Type B pancreatic cell (in vitro differentiated cells): ENCODE measurements around the gene OSBPL1A. TPM values are rescaled to one million over a fixed set of nuclear protein-coding genes. Genes with fewer than 3 reads are reported as not detected.

Experiments used
- DNase-seq: peaks from one replicate; pipeline ENCODE4 v3.0.0; 2021; ENCODE audit warnings: mixed read lengths; ENCODE audit not compliant: unreplicated experiment; ENCODE audit errors: extremely low spot score
- H3K27ac Mint-ChIP-seq: 2 replicates; pipeline ENCODE4 v1.8.0; 2021; ENCODE audit warnings: mild to moderate bottlenecking, mixed read lengths
- H3K27me3 Mint-ChIP-seq: 2 replicates; pipeline ENCODE4 v1.8.0; 2021; ENCODE audit warnings: mixed read lengths
- H3K36me3 Mint-ChIP-seq: 2 replicates; pipeline ENCODE4 v1.8.0; 2021; ENCODE audit warnings: mixed read lengths
- H3K4me1 Mint-ChIP-seq: one replicate; pipeline ENCODE4 v1.8.0; 2021; ENCODE audit warnings: mixed read lengths; ENCODE audit not compliant: unreplicated experiment
- H3K4me3 Mint-ChIP-seq: 2 replicates; pipeline ENCODE4 v1.8.0; 2021; ENCODE audit warnings: mild to moderate bottlenecking, mixed read lengths
- H3K9me3 Mint-ChIP-seq: 2 replicates; pipeline ENCODE4 v1.8.0; 2021; ENCODE audit warnings: mixed read lengths
- total RNA-seq: library from RNA; stranded (reverse); gene quantifications from 2 replicates; pipeline ENCODE4 v1.2.1, GENCODE V29; 2021; ENCODE audit warnings: low replicate concordance
- TF ChIP-seq, protein P1 (sequence below): fragments of 200-600 bp; sonication (generic); conservative IDR thresholded peaks from 2 replicates; pipeline ENCODE4 v1.5.0; 2021; ENCODE audit warnings: antibody characterized with exemption, mild to moderate bottlenecking

OSBPL1A gene
- total RNA-seq, 1 donor from 2014 or later: 42.7 TPM

DNA sequence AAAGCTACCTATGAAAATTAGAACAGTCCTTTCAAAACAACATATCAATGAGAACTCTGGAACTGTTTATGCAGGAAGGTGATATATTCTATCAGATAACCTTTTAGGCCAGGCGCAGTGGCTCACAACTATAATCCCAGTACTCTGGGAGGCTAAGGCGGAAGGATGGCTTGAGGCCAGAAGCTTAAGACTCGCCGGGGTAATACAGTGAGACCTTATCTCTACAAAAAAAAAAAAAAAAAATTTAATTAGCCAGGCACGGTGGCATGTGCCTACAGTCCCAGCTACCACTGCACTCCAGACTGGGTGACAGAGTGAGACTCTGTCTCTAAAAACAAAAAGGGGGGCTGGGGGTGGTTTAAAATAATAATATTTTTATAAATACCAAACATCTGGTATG lies 77.9 kb downstream of the OSBPL1A start:
- Mint-ChIP-seq H3K4me3 (no peak overlapping the region), H3K4me1 (no peaks in the 10 kb centered on the region), H3K9me3 (no peaks in the 10 kb centered on the region), H3K27me3 (no peaks in the 10 kb centered on the region), H3K36me3 (no peaks in the 10 kb centered on the region), H3K27ac (no peak overlapping the region)
- TF ChIP-seq, protein P1, sequence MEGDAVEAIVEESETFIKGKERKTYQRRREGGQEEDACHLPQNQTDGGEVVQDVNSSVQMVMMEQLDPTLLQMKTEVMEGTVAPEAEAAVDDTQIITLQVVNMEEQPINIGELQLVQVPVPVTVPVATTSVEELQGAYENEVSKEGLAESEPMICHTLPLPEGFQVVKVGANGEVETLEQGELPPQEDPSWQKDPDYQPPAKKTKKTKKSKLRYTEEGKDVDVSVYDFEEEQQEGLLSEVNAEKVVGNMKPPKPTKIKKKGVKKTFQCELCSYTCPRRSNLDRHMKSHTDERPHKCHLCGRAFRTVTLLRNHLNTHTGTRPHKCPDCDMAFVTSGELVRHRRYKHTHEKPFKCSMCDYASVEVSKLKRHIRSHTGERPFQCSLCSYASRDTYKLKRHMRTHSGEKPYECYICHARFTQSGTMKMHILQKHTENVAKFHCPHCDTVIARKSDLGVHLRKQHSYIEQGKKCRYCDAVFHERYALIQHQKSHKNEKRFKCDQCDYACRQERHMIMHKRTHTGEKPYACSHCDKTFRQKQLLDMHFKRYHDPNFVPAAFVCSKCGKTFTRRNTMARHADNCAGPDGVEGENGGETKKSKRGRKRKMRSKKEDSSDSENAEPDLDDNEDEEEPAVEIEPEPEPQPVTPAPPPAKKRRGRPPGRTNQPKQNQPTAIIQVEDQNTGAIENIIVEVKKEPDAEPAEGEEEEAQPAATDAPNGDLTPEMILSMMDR: no peak
- DNase-seq: no peak

DNA sequence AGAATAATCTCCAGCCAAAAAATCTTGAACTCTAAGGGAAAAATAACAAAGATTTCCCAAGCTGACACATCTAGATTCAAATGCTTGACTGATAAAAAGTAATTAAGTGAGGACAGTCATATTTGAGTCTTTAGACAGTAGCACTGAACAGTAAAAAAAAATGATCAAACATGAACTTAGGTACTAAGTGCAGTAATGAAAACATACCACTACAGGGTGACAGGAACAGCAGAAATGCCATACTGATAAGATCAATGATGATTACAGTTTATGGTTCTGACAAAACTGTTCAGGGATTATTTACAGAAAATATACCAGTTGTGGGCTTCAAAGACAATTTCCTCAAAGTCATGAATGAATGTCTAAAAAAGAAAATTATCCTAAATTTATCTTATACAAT lies 80.3 kb downstream of the OSBPL1A start:
- Mint-ChIP-seq H3K36me3 (no peaks in the 10 kb centered on the region), H3K27me3 (no peaks in the 10 kb centered on the region), H3K4me3 (no peak overlapping the region), H3K9me3 (no peaks in the 10 kb centered on the region), H3K27ac (no peak overlapping the region), H3K4me1 (no peaks in the 10 kb centered on the region)
- DNase-seq: no peak
- TF ChIP-seq, protein P1: no peak

DNA sequence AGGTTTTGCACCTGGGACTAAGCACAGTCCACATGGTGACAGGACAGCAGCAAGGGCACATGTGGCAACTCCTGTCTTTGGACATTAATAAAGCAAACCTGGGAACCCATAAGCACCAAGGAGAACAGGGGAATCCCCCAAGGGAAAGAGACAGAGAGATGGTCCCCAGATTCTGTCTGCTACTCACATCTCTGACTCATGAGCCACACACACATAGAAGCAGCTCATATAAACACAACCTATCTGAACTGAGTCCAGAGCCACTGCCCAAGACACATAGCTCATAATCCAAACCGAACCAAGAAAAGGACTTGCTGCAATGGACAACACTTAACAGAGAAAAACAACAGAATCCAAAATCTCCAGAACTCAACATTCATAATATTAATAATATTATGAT lies 82.5 kb downstream of the OSBPL1A start:
- Mint-ChIP-seq H3K27ac (no peak overlapping the region), H3K4me1 (no peaks in the 10 kb centered on the region)
- DNase-seq: no peak

DNA sequence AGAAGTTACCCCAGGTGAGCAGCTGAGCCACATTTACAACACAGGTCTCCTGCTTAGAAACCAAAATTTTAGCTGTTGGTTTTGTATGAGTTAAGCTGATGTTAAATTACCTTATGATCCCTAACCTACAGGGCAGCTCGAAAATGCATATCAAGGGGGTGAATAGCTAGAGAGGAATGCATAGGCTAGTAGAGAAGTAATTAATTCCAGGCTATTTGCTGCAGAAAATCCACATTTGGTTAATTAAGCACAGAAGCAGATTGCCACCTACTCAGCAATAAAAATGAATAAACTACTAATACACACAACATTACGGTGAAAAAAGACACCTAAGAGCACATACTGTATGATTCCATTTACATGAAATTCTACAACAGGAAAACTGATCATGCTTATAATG lies 91.4 kb downstream of the OSBPL1A start:
- Mint-ChIP-seq H3K36me3 (peaks cover 31% of the 10 kb centered on the region), H3K9me3 (peaks cover 4% of the 10 kb centered on the region), H3K4me3 (no peak overlapping the region), H3K27me3 (no peaks in the 10 kb centered on the region), H3K4me1 (no peaks in the 10 kb centered on the region), H3K27ac (no peak overlapping the region)
- DNase-seq: no peak
- TF ChIP-seq, protein P1: no peak

More for the DNA sequence above, 82.5 kb downstream of the OSBPL1A start:
- TF ChIP-seq, protein P1: no peak
- no peaks in the 10 kb centered on the region for H3K27me3 Mint-ChIP-seq
- H3K9me3 Mint-ChIP-seq: no peaks in the 10 kb centered on the region
- no peak overlapping the region for H3K4me3 Mint-ChIP-seq
- H3K36me3 Mint-ChIP-seq: peaks cover 6% of the 10 kb centered on the region

DNA sequence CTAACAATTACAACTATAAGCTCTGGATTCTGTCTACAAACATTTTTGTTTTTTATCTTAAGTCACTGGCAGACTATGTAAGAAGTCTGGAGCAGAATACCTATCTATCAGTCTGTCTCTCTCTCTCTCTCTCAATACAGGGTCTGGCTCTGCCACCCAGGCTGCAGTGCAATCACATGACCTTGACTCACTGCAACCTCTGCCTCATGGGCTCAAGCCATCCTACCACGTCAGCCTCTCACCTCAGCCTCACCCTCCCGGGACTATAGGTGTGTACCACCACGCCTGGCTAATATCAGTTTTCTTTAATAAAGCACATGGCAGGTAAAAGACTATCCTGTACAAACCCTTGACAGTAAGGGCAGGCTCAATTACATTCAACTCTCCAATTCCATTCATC lies 96.9 kb downstream of the OSBPL1A start:
- Mint-ChIP-seq H3K27ac (no peak overlapping the region), H3K4me1 (no peaks in the 10 kb centered on the region), H3K36me3 (peaks cover 40% of the 10 kb centered on the region), H3K4me3 (no peak overlapping the region), H3K9me3 (no peaks in the 10 kb centered on the region), H3K27me3 (no peaks in the 10 kb centered on the region)
- DNase-seq: no peak
- TF ChIP-seq, protein P1: no peak

DNA sequence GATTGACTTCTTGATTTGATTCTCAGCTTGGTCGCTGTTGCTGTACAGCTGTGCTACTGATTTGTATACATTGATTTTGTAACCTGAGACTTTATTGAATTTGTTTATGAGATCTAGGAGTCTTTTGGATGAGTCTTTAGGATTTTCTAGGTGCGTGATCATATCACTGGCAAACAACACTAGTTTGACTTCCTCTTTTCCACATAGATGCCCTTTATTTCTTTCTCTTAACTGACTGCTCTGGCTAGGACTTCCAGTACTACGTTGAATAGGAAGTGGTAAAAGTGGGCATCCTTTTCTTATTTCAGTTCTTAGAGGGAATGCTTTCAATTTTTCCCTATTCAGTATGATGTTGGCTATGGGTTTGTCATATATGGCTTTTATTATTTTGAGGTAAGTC lies 101.3 kb downstream of the OSBPL1A start:
- H3K27ac Mint-ChIP-seq: no peak overlapping the region
- peaks cover 20% of the 10 kb centered on the region for H3K36me3 Mint-ChIP-seq
- DNase-seq: no peak
- H3K27me3 Mint-ChIP-seq: no peaks in the 10 kb centered on the region
- H3K9me3 Mint-ChIP-seq: no peaks in the 10 kb centered on the region
- no peak overlapping the region for H3K4me3 Mint-ChIP-seq
- TF ChIP-seq, protein P1: no peak
- H3K4me1 Mint-ChIP-seq: no peaks in the 10 kb centered on the region
